HepG2 (cell line): ENCODE measurements around the gene SEMA3F.

Experiments used
- ATF6 ChIP-seq: sonication (generic); formaldehyde crosslinking; conservative IDR thresholded peaks from 2 replicates; pipeline ENCODE4 v1.4.0; 2020; ENCODE audit warnings: missing genetic modification reagents
- CEBPG ChIP-seq: IDR thresholded peaks from 2 replicates; pipeline ENCODE4 v1.6.1; 2016
- CTCF ChIP-seq: sonication (generic); formaldehyde crosslinking; IDR thresholded peaks from 2 replicates; pipeline ENCODE4 v1.5.0; 2020; ENCODE audit warnings: mild to moderate bottlenecking, missing genetic modification reagents, moderate library complexity
- NFIC ChIP-seq: IDR thresholded peaks from 2 replicates; pipeline ENCODE4 v1.6.1; 2012; ENCODE audit warnings: mild to moderate bottlenecking, low read length, inconsistent platforms
- PTBP1 ChIP-seq: fragments of 200-400 bp; formaldehyde crosslinking; IDR thresholded peaks from 2 replicates; pipeline ENCODE4 v1.6.1; 2018; ENCODE audit warnings: low read length, low read depth; ENCODE audit not compliant: poor library complexity, severe bottlenecking
- RFX5 ChIP-seq: IDR thresholded peaks from 2 replicates; pipeline ENCODE4 v1.6.1; 2011; ENCODE audit warnings: low read depth, low read length, improper control_type of control experiment
- SKI ChIP-seq: fragments of 450-650 bp; IDR thresholded peaks from one replicate; pipeline ENCODE4 v1.6.1; 2018; ENCODE audit warnings: mild to moderate bottlenecking; ENCODE audit not compliant: partially characterized antibody
- SKIL ChIP-seq: sonication (generic); formaldehyde crosslinking; IDR thresholded peaks from 2 replicates; pipeline ENCODE4 v1.8.0; 2022; ENCODE audit warnings: missing genetic modification reagents, mild to moderate bottlenecking, moderate library complexity, borderline replicate concordance
- TCF12 ChIP-seq, 2 experiments: fragments of 450-650 bp in 1 of 2; sonication (generic) in 1 of 2; formaldehyde crosslinking in 1 of 2; IDR thresholded peaks; 2 replicates each; pipeline versions ENCODE4 v1.6.1 to v1.8.0; 2017 to 2022; ENCODE audit warnings: antibody characterized with exemption in 1 of 2, mild to moderate bottlenecking in 1 of 2, missing genetic modification reagents in 1 of 2, moderate library complexity in 1 of 2
- ZNF253 ChIP-seq: sonication (generic); formaldehyde crosslinking; IDR thresholded peaks from 2 replicates; pipeline ENCODE4 v1.8.0; 2022; ENCODE audit warnings: mild to moderate bottlenecking, missing genetic modification reagents, borderline replicate concordance
- ZNF274 ChIP-seq: sonication (generic); formaldehyde crosslinking; IDR thresholded peaks from 2 replicates; pipeline ENCODE4 v1.5.1; 2020; ENCODE audit warnings: mild to moderate bottlenecking, missing genetic modification reagents
- ZNF275 ChIP-seq: sonication (generic); formaldehyde crosslinking; IDR thresholded peaks from 2 replicates; pipeline ENCODE4 v1.8.0; 2022; ENCODE audit warnings: missing genetic modification reagents, mild to moderate bottlenecking, inconsistent platforms, borderline replicate concordance
- ZNF616 ChIP-seq: sonication (generic); formaldehyde crosslinking; IDR thresholded peaks from 2 replicates; pipeline ENCODE4 v1.5.0; 2020; ENCODE audit warnings: low read depth, mild to moderate bottlenecking, missing genetic modification reagents

GRCh38 chr3:50112462-50112861 is 42.7 kb upstream of the SEMA3F start:
- TF ChIP-seq NFIC (no peak), CTCF (CRISPR knock-in tag) (no peak), PTBP1 (no peak), CEBPG (CRISPR knock-in tag) (no peak), TCF12 (IDR thresholded peaks at IDR 0.05) (no peak), TCF12 (CRISPR knock-in tag; IDR thresholded peaks at IDR 0.05) (no peak), ZNF274 (no peak), SKI (no peak), ZNF616 (CRISPR knock-in tag) (no peak), ZNF253 (CRISPR knock-in tag) (no peak), ATF6 (no peak), RFX5 (no peak), SKIL (CRISPR knock-in tag) (no peak), ZNF275 (CRISPR knock-in tag) (no peak)
